CD4-positive, alpha-beta T cell treated with Interferon alpha-2 for 1 hour (primary cell): Measurements from ENCODE around the gene CYP4F8.
A peak's percentile ranks its signal among the peaks of the same experiment; 100 is the strongest.

Experiments
- DNase-seq, 2 donors: peaks; one replicate each; pipeline ENCODE4 v3.0.0-alpha.2; 2020 to 2022

The CYP4F8 gene

GRCh38 chr19:15616627-15617270 lies 1.7 kb downstream of the CYP4F8 start:
- no peak for DNase-seq

GRCh38 chr19:15618321-15618720 lies 3.3 kb downstream of the CYP4F8 start:
- no peak for DNase-seq

GRCh38 chr19:15621801-15622200 lies 6.8 kb downstream of the CYP4F8 start:
- no peak for DNase-seq

- DNase-seq = no peak
Measured at GRCh38 chr19:15622991-15623390, 8.0 kb downstream of the CYP4F8 start.

- no peak for DNase-seq
Measured at GRCh38 chr19:15623711-15624318, 8.8 kb downstream of the CYP4F8 start.

- no peak for DNase-seq
Measured at GRCh38 chr19:15628236-15629002, 13.4 kb downstream of the CYP4F8 start.

- peak; percentile 77 to 86 for DNase-seq
Measured at GRCh38 chr19:15629003-15629880, 14.2 kb downstream of the CYP4F8 start.

GRCh38 chr19:15631817-15632216 lies 16.8 kb downstream of the CYP4F8 start:
- DNase-seq = peak in 1 of 2 donors; percentile 28

- no peak for DNase-seq
Measured at GRCh38 chr19:15633082-15633835, 18.2 kb downstream of the CYP4F8 start.

GRCh38 chr19:15634105-15634504 lies 19.1 kb downstream of the CYP4F8 start:
- no peak for DNase-seq

- DNase-seq = no peak
Measured at GRCh38 chr19:15635016-15635805, 20.2 kb downstream of the CYP4F8 start.

- no peak for DNase-seq
Measured at GRCh38 chr19:15636026-15636425, 21.0 kb downstream of the CYP4F8 start.

GRCh38 chr19:15639596-15639995 lies 24.6 kb downstream of the CYP4F8 start:
- DNase-seq = no peak

GRCh38 chr19:15640294-15640903 lies 25.4 kb downstream of the CYP4F8 start, which contains the start of gene CYP4F3:
CYP4F3 (plus strand) TSS chr19:15640897; CDS start chr19:15641416, 519 bp downstream.
- DNase-seq = peak in 1 of 2 donors; percentile 13

GRCh38 chr19:15640904-15641597 lies 26.0 kb downstream of the CYP4F8 start:
- DNase-seq = no peak

GRCh38 chr19:15641901-15642491 lies 27.0 kb downstream of the CYP4F8 start:
- peak in 1 of 2 donors; percentile 15 for DNase-seq

- DNase-seq = no peak
Measured at GRCh38 chr19:15642807-15643206, 27.8 kb downstream of the CYP4F8 start.

GRCh38 chr19:15643387-15643786 lies 28.4 kb downstream of the CYP4F8 start:
- DNase-seq = no peak

- DNase-seq = no peak
Measured at GRCh38 chr19:15644066-15644741, 29.2 kb downstream of the CYP4F8 start.
